HG03060 (cell line): ENCODE data around the gene RNF167.

Experiments used
- ATAC-seq: cut with Tn5 transposase; IDR thresholded peaks from one replicate; pipeline ENCODE4 v1.9.1; 2021; ENCODE audit warnings: low read depth, moderate number of reproducible peaks; ENCODE audit not compliant: unreplicated experiment

RNF167 gene

DNA sequence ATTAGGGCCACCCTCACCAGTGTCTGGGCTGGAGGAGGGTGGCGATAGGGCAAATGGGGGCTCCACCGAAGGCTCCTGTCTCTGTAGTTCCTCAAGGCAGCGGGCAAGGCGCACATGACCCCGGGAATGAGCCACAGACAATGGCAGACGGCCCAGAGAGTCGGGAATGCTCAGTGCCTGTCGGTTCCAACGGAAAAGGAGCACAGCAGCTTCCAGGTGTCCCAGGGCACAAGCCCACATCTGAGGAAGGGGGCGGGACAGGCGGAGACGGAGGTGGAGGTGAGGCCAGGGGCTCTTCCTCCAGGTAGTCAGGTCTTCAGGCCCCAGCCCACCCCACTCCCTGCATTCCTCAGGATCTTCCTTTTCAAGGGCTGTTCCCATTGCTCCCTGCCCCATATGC is 32.7 kb downstream of the RNF167 start:
- no peak for ATAC-seq

DNA sequence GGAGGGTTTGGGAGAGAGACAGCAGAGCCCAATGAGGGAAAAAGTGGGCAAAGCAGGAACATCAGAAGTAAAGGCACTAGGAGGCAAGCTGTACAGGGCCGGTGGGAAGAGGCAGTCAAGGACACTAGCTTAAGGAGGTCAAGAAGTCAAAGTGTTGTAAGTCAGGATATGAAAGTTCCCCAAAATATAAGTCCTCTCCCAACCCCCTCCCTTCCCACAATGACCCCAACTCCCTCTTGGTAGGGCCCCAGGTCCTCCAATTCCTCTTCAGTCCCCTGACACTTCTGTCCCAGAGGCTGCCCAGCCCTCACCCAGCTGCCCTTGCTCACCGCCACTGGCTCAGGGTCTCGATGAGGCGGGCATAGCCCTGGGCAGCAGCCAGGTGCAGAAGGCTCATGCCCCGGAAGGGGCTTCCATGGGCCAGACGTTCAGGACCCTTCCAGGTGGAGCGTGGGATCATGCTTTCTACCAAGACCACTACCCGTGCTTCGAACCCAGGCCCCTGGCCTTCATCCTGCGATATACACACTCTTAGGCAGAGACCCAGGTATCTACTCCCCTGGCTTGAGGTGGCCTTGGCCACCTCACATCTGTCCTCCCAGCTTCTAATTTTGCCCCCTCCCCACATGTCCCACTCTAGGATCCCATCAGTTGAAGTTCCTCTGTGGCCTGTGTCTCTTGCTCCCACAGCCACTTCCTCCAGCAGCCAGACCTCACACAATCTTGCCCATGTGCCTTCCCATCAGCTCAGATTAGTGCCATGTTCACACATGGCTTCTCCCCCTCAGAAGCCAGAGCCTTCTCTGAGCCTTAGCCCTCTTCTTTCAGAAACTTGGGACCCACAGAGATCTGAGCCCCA is 33.4 kb downstream of the RNF167 start:
- no peak for ATAC-seq

DNA sequence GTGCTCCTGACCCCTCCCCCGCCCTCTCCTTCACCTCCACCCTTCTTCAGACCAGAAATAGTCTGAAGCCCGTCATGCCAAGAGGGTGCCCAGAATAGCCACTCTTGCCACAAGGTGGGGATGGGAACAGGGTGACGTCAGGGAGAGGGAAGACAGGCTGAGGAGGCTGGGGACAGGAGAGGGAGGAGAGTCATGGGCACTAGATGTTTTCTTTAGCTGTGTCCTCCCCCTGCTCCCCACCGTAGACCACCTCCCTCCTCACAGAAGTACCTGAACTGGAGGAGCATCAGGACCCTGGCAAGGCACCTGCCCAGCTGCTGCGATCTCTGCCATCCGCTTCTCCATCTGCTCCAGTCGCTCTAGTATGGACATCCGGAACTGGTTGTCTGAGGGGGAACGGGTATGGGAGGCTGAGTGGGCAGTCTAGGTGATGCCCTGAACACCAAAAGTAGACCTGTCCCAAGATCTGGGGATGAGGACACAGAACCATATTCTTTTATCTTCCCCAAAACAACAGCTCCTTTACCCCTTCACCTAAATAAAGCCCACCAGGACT is 34.1 kb downstream of the RNF167 start:
- no peak for ATAC-seq

DNA sequence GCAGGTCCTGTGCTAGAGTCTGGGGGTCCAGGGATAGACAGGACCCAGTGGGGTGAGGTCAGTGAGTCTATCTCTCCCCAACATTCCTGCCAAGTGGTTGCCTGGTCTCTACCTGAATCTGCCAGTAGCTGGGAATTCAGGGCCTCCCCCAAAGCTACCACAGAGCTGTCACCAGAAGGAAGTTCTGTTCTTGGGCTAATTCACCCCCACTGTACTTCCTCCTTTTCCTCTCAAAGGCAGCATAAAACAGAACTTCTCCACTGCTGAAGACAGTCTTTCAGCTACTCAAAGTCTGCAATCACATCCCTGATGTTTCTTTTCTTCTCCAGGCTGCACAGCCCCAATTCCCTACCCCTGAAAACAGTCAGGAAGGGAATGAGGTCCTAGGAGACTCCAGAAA is 38.7 kb downstream of the RNF167 start:
- no peak for ATAC-seq

DNA sequence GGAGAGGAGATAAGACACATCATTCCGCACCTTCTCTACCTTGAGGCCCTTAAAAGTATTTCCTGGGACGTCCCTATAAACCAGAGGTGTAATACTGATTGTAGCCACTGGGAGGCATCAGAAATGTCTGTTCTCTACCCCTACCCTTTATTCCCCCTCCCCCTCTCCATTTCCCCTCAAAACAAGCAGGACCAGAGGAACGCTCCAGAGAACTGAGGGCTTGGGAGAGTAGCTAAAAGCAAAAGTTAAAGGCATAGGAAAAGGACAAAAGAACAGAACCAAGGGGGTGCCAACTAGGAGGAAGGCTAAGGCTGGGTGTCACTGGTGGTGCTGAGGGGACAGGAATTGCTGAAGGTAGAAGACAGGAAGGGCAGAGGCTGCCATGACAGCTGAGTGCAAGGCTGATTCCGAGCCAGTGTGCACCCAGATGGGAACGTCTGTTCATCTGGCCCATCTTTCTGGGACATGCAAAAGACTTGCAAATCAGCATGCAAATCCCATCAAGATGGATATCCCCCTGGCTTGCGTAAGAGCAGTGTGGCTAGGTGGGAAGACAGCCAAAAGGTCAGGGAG is 40.7 kb downstream of the RNF167 start:
- ATAC-seq = no peak

DNA sequence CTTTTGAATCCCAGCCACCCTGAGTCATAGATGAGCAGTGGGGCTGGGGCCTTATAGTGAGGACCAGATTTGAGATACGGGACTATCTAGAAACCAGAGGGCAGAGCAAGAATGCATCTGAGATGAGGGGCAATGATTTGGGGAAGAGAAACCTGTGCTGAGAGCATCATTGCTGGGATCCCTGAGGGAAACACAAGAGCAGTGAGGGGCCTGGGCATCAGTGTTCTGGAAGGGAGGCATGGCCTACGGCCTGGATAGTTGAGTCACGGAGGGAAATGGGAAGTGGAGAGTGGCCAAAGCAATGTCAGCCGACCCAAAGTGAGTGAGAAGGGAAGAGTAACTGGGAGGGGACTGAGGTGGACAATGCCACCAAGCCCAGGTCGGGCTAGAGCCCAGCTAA is 42.2 kb downstream of the RNF167 start:
- no peak for ATAC-seq

DNA sequence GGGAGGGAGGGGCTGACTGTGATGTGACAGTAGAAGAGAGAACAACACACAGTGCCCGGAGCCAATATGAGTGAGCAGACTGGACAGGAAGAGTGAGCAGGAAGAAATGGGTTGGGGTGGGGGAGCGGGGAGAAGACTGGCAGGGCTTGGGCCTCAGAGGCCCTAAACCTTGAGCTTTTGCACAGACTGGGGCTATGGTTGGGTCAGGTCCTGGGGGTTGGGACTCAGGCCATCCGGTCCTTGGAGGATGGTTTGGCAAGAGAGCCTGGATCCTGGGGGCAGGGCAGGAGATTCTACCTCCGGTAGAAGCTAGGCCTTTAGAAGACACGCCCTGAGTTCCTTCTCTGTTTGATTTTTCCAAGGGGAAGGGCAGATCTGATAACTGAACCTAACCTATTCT is 46.3 kb downstream of the RNF167 start:
- ATAC-seq = no peak

DNA sequence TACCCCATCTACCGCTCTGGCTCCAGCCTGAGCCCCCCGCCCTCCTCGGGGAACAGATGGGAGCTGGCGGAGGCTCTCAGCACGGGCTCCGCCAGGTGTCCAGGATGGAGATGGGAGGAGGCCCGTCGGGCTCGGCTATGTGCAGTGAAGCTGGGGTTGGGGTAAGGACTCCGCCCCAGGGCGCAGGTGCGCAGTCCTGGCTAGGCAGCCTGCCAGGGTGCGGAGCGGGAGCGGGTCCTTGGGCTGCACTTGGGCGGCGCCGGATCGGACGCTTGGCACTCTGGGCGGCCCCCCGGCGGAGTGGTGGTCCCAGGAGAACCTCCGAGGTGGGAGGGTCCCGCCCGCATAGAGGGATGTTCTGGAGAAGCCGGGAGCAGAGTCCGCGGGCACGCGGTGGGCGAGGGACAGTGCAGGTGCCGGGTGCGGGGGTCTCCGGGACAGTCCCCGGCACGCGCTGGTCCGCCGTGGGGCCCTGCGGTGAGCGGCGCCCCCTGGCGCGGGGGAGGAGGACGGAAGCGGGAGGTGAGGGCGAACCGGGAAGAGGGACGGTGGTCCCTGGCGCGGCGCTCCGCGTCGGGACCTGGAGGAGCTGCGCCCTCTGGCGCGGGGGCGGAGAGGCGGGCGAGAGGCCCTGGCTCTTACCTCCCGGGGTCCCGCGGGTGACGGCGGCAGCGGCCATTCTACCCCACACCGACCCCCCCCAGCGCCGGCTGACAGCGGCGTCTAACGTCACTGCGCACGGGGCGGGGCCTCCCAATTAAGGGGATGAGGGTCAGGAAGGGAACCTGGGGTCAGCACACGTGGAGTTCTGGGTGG is 47.1 kb downstream of the RNF167 start, which contains the start of gene CAMTA2:
Gene CAMTA2, minus strand, starts transcription at position 725 of the 816 bp plus-strand sequence. CDS start 1,453 bp downstream, outside the sequence.
- no peak for ATAC-seq

DNA sequence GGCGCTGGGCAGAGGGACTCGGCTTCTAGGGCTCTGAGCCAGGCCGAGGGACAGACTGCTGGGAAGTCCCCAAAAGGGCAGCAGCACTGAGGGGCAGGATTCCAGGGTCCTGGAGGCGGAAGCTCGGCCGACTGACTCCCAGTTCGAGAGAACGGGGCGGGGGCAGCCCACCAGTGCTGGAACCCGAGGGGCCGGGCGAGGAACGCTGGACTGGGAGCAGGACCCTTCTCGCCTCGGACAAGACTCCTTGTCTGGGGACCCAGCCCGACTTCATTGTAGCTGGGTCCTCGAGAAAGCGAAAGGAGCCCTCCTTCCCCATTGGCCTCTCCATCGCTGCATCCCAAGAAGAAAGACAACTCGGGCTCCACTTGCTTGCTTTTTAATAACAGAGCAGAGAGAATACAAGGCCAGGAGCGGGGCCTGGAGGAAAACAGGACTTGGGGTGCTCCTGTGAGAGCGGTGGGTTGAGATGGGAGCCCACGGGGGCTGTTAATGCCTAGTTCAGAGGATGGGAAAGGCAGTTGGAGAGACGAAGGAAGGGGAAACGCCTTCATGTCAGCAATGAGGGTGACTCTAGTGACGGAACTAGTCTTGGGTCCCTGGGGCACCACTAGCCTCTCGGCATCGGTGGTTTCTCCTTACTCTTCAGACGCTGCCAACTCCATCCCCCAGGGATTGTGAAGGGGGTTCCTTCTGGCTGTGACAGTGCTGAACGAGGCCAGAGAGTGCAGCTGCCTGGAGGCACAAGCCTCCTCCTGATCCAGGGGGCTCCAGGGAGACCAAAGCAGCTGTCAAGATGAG is 47.9 kb downstream of the RNF167 start:
- ATAC-seq = no peak

DNA sequence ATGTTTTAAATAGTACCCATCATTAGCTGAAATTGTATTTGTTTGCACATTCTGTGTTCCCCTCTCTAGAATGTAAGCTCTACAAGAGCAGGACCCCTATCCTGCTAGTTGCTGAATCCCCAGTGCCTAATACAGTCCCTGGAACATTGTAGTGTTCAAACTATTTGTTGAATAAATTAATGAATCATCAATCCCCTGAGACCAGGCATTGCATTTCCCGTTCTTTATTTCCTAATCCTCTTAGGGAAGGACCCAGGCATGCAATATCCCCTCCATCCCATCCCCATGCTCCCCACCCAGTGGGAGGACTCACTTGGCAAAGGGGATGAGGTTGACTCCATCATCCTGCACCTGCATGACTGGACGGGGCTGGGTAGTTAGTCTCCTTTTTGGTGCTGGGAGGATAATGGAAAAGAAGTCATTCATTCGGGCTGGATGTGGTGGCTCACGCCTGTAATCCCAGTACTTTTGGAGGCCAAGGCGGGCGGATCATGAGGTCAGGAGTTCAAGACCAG is 54.1 kb downstream of the RNF167 start:
- ATAC-seq = no peak
